Hepatocyte (in vitro differentiated cells): ENCODE results near the gene CTLA4. TPM values are rescaled to one million over a fixed set of nuclear protein-coding genes. Genes with fewer than 3 reads are reported as not detected.

Source experiments
- DNase-seq: peaks from one replicate; pipeline ENCODE4 v3.0.0-alpha.2; 2016; ENCODE audit warnings: low spot score
- H2AFZ ChIP-seq: fragments of 200-600 bp; sonication (generic); 2 replicates; pipeline ENCODE4 v1.6.0; 2016; ENCODE audit warnings: antibody characterized with exemption, mild to moderate bottlenecking
- H3K27ac ChIP-seq: fragments of 200-600 bp; sonication (generic); 2 replicates; pipeline ENCODE4 v1.5.1; 2016; ENCODE audit warnings: mild to moderate bottlenecking
- H3K27me3 ChIP-seq: fragments of 200-600 bp; sonication (generic); 2 replicates; pipeline ENCODE4 v1.6.1; 2016
- H3K36me3 ChIP-seq: fragments of 200-600 bp; sonication (generic); replicated peaks from 2 replicates; pipeline ENCODE4 v1.5.1; 2016; ENCODE audit warnings: low read depth; ENCODE audit not compliant: insufficient read depth
- H3K4me1 ChIP-seq: fragments of 200-600 bp; sonication (generic); 2 replicates; pipeline ENCODE4 v1.5.1; 2016; ENCODE audit warnings: mild to moderate bottlenecking, moderate library complexity; ENCODE audit not compliant: insufficient read depth
- H3K4me2 ChIP-seq: fragments of 200-600 bp; sonication (generic); 2 replicates; pipeline ENCODE4 v1.6.0; 2016
- H3K4me3 ChIP-seq: fragments of 200-600 bp; sonication (generic); 2 replicates; pipeline ENCODE4 v1.5.1; 2016; ENCODE audit warnings: mild to moderate bottlenecking
- H3K79me2 ChIP-seq: fragments of 200-600 bp; sonication (generic); 2 replicates; pipeline ENCODE4 v1.6.0; 2017; ENCODE audit warnings: mild to moderate bottlenecking
- H3K9me2 ChIP-seq: fragments of 200-600 bp; sonication (generic); replicated peaks from 2 replicates; pipeline ENCODE4 v1.6.0; 2017; ENCODE audit warnings: mild to moderate bottlenecking; ENCODE audit not compliant: insufficient read depth
- H3K9me3 ChIP-seq: fragments of 200-600 bp; sonication (generic); 2 replicates; pipeline ENCODE4 v1.5.1; 2016; ENCODE audit warnings: low read depth, mild to moderate bottlenecking
- H4K20me1 ChIP-seq: fragments of 200-600 bp; sonication (generic); 2 replicates; pipeline ENCODE4 v1.6.0; 2016; ENCODE audit warnings: mild to moderate bottlenecking; ENCODE audit not compliant: insufficient read depth, poor library complexity, severe bottlenecking
- CTCF ChIP-seq: fragments of 200-600 bp; sonication (generic); IDR thresholded peaks from 2 replicates; pipeline ENCODE4 v1.5.1; 2016; ENCODE audit warnings: antibody characterized with exemption, mild to moderate bottlenecking; ENCODE audit not compliant: poor library complexity
- EZH2 ChIP-seq: fragments of 200-600 bp; sonication (generic); IDR thresholded peaks from 2 replicates; pipeline ENCODE4 v1.6.1; 2016; ENCODE audit warnings: antibody characterized with exemption, mild to moderate bottlenecking, borderline replicate concordance
- EZH2phosphoT487 ChIP-seq: fragments of 200-600 bp; sonication (generic); IDR thresholded peaks from one replicate; pipeline ENCODE4 v1.6.1; 2018; ENCODE audit warnings: antibody characterized with exemption, mild to moderate bottlenecking, low read depth, moderate library complexity; ENCODE audit not compliant: unreplicated experiment, severe bottlenecking
- WGBS: methylation state at CpG from one replicate; pipeline ENCODE4 v1.1.6; 2016; ENCODE audit warnings: low lambda C conversion rate; ENCODE audit errors: missing lambda C conversion rate; 5-methylcytosine and 5-hydroxymethylcytosine counted together
- polyA plus RNA-seq: library from polyadenylated mRNA; unstranded; fragments of >200 nt; fragmentation: Nextera tagmentation; extraction: Ambion mirVana; gene quantifications from 2 replicates; pipeline ENCODE4 v1.2.1, GENCODE V29; 2016
- total RNA-seq: library from RNA; depleted of rRNA; stranded (reverse); fragments of >200 nt; gene quantifications from 2 replicates; pipeline ENCODE4 v1.2.3, GENCODE V29; 2014

The CTLA4 gene
- total and polyA plus RNA-seq, 2 experiments from 2014 or later: not detected

GRCh38 chr2:203857656-203858055 lies 9.9 kb upstream of the CTLA4 start:
- no peaks in the 10 kb centered on the region for H3K4me1 ChIP-seq
- H4K20me1 ChIP-seq: no peaks in the 10 kb centered on the region
- no peaks in the 10 kb centered on the region for H3K79me2 ChIP-seq
- H3K4me2 ChIP-seq: no peak overlapping the region
- no peak for TF ChIP-seq EZH2
- no peak for TF ChIP-seq EZH2phosphoT487
- no peak for TF ChIP-seq CTCF
- no peak overlapping the region for H2AFZ ChIP-seq
- H3K27me3 ChIP-seq: no peaks in the 10 kb centered on the region
- H3K36me3 ChIP-seq: no peaks in the 10 kb centered on the region
- H3K4me3 ChIP-seq: no peak overlapping the region
- H3K9me3 ChIP-seq: no peaks in the 10 kb centered on the region
- 30% methylated on average over 2 of the region's 2 CpGs for WGBS
- no peaks in the 10 kb centered on the region for H3K9me2 ChIP-seq
- H3K27ac ChIP-seq: no peak overlapping the region
- DNase-seq: no peak

GRCh38 chr2:203858176-203858575 lies 9.4 kb upstream of the CTLA4 start:
- Histone ChIP-seq H2AFZ (no peak overlapping the region), H3K9me3 (no peaks in the 10 kb centered on the region), H4K20me1 (no peaks in the 10 kb centered on the region), H3K4me2 (no peak overlapping the region), H3K27me3 (no peaks in the 10 kb centered on the region), H3K36me3 (no peaks in the 10 kb centered on the region), H3K79me2 (no peaks in the 10 kb centered on the region), H3K27ac (no peak overlapping the region), H3K9me2 (no peaks in the 10 kb centered on the region), H3K4me3 (no peak overlapping the region), H3K4me1 (no peaks in the 10 kb centered on the region)
- TF ChIP-seq EZH2: no peak
- no peak for TF ChIP-seq CTCF
- no peak for TF ChIP-seq EZH2phosphoT487
- 96% methylated on average over 2 of the region's 2 CpGs for WGBS
- no peak for DNase-seq

GRCh38 chr2:203859030-203859789 lies 8.4 kb upstream of the CTLA4 start:
- H3K27me3 ChIP-seq: no peaks in the 10 kb centered on the region
- H3K9me3 ChIP-seq: no peaks in the 10 kb centered on the region
- no peak overlapping the region for H3K4me2 ChIP-seq
- no peaks in the 10 kb centered on the region for H3K36me3 ChIP-seq
- H3K4me1 ChIP-seq: no peaks in the 10 kb centered on the region
- H4K20me1 ChIP-seq: no peaks in the 10 kb centered on the region
- WGBS: 87% methylated on average over 3 of the region's 3 CpGs
- no peak overlapping the region for H3K4me3 ChIP-seq
- no peak for DNase-seq
- H3K79me2 ChIP-seq: no peaks in the 10 kb centered on the region
- no peak overlapping the region for H3K27ac ChIP-seq
- TF ChIP-seq EZH2phosphoT487 (no peak), CTCF (no peak)
- H2AFZ ChIP-seq: no peak overlapping the region
- H3K9me2 ChIP-seq: no peaks in the 10 kb centered on the region
